K562 (cell line): ENCODE data around the gene UCP3. TPM values are rescaled to one million over a fixed set of nuclear protein-coding genes. Genes with fewer than 3 reads are reported as not detected.

ENCODE experiments used
- CBFA2T2 ChIP-seq: fragments of 450-650 bp; conservative IDR thresholded peaks from 2 replicates; pipeline ENCODE4 v1.6.1; 2017; ENCODE audit warnings: mild to moderate bottlenecking
- CHCHD3 ChIP-seq: fragments of 250-450 bp; sonication (Bioruptor Pico); IDR thresholded peaks from 2 replicates; pipeline ENCODE4 v2.1.2; 2022; ENCODE audit warnings: mild to moderate bottlenecking
- ELF1 ChIP-seq: fragments of 200-800 bp; sonication (Bioruptor generic); IDR thresholded peaks from 2 replicates; pipeline ENCODE4 v1.6.1; 2016; ENCODE audit warnings: missing genetic modification characterization, missing compliant biosample characterization
- ESRRB ChIP-seq: fragments of 250-450 bp; sonication (Bioruptor Pico); IDR thresholded peaks from 2 replicates; pipeline ENCODE4 v1.5.0; 2020; ENCODE audit warnings: mild to moderate bottlenecking, moderate library complexity, borderline replicate concordance
- EZH2 ChIP-seq: IDR thresholded peaks from 2 replicates; pipeline ENCODE4 v1.6.1; 2012; ENCODE audit warnings: low read depth, mild to moderate bottlenecking, inconsistent platforms, low read length, borderline replicate concordance
- GABPB1 ChIP-seq: sonication (generic); formaldehyde crosslinking; IDR thresholded peaks from 2 replicates; pipeline ENCODE4 v1.8.0; 2022; ENCODE audit warnings: mild to moderate bottlenecking, missing genetic modification reagents
- HBP1 ChIP-seq: fragments of 450-650 bp; formaldehyde crosslinking; IDR thresholded peaks from 2 replicates; pipeline ENCODE4 v1.4.0; 2022; ENCODE audit warnings: missing genetic modification characterization
- ILK ChIP-seq: fragments of 450-650 bp; IDR thresholded peaks from 2 replicates; pipeline ENCODE4 v1.6.1; 2016; ENCODE audit warnings: missing genetic modification characterization, low read depth, mild to moderate bottlenecking, missing compliant biosample characterization, moderate library complexity, borderline replicate concordance
- MYC ChIP-seq, 2 experiments: fragments of 250-450 bp in 1 of 2; sonication (Bioruptor Pico) in 1 of 2; IDR thresholded peaks; 2 replicates each; pipeline versions ENCODE4 v1.5.1 to v1.6.1; 2012 to 2021; ENCODE audit warnings: low read depth in 2 of 2, borderline replicate concordance in 1 of 2, improper control_type of control experiment in 1 of 2, low read length in 1 of 2, mild to moderate bottlenecking in 1 of 2, moderate library complexity in 1 of 2
- PHF20 ChIP-seq: fragments of 450-650 bp; IDR thresholded peaks from 2 replicates; pipeline ENCODE4 v1.6.1; 2018; ENCODE audit not compliant: partially characterized antibody
- PHTF2 ChIP-seq: fragments of 250-450 bp; sonication (Bioruptor Pico); IDR thresholded peaks from 2 replicates; pipeline ENCODE4 v1.5.0; 2021; ENCODE audit warnings: mild to moderate bottlenecking
- RAD21 ChIP-seq, 2 experiments: fragments of 250-450 bp in 1 of 2; fragments of 450-650 bp in 1 of 2; sonication (Bioruptor Pico) in 1 of 2; formaldehyde crosslinking in 1 of 2; IDR thresholded peaks in 1 of 2; conservative IDR thresholded peaks in 1 of 2; 2 replicates each; pipeline versions ENCODE4 v1.4.0 to v1.8.0; 2020 to 2022; ENCODE audit warnings: mild to moderate bottlenecking in 2 of 2, moderate library complexity in 1 of 2
- SNRNP70 ChIP-seq: fragments of 200-400 bp; formaldehyde crosslinking; optimal IDR thresholded peaks from 2 replicates; pipeline ENCODE3; 2017; ENCODE audit warnings: low read depth, low read length
- STAG1 ChIP-seq: sonication (generic); formaldehyde crosslinking; IDR thresholded peaks from 2 replicates; pipeline ENCODE4 v1.5.0; 2020; ENCODE audit warnings: missing genetic modification reagents, borderline replicate concordance
- TBP ChIP-seq: optimal IDR thresholded peaks from 2 replicates; pipeline ENCODE3; 2011; ENCODE audit warnings: low read depth, low read length, improper control_type of control experiment
- TCF3 ChIP-seq: sonication (generic); formaldehyde crosslinking; IDR thresholded peaks from 2 replicates; pipeline ENCODE4 v1.4.0; 2020; ENCODE audit warnings: mild to moderate bottlenecking, missing genetic modification reagents
- ZNF174 ChIP-seq: fragments of 250-450 bp; sonication (Bioruptor Pico); IDR thresholded peaks from 2 replicates; pipeline ENCODE4 v1.4.0; 2020; ENCODE audit warnings: mild to moderate bottlenecking
- ZNF224 ChIP-seq: sonication (generic); formaldehyde crosslinking; IDR thresholded peaks from 2 replicates; pipeline ENCODE4 v1.8.0; 2022; ENCODE audit warnings: mild to moderate bottlenecking, missing genetic modification reagents
- ZNF23 ChIP-seq: fragments of 250-450 bp; sonication (Bioruptor Pico); IDR thresholded peaks from 2 replicates; pipeline ENCODE4 v1.4.0; 2020; ENCODE audit warnings: mild to moderate bottlenecking
- polyA plus RNA-seq, 8 experiments: library from polyadenylated mRNA; depleted of rRNA in 4 of 8; stranded (reverse) in 5 of 8; unstranded in 3 of 8; fragments of >200 nt; fragmentation: Nextera tagmentation in 2 of 8; fragmentation: Illumina TruSeq in 1 of 8; extraction: Ambion mirVana in 2 of 8; extraction: Trizol in 1 of 8; gene quantifications; 2 replicates each; pipeline versions ENCODE4 v1.2.1 to v1.2.3, GENCODE V29; 2011 to 2014; ENCODE audit warnings: inconsistent platforms in 1 of 8, missing spikeins in 1 of 8
- total RNA-seq, 7 experiments: library from RNA; depleted of rRNA in 6 of 7; stranded (reverse); fragments of >200 nt in 6 of 7; fragmentation: Illumina TruSeq in 2 of 7; extraction: Trizol in 2 of 7; gene quantifications; 2 replicates each; pipeline versions ENCODE4 v1.2.1 to v1.2.3, GENCODE V29; 2011 to 2021; ENCODE audit warnings: low replicate concordance in 1 of 7
- TF ChIP-seq, protein P1 (sequence below): fragments of 250-450 bp; sonication (Bioruptor Pico); IDR thresholded peaks from 2 replicates; pipeline ENCODE4 v1.4.0; 2020
- TF ChIP-seq, protein P2 (sequence below): fragments of 250-450 bp; sonication (Bioruptor Pico); IDR thresholded peaks from 2 replicates; pipeline ENCODE4 v1.8.0; 2022; ENCODE audit warnings: inconsistent platforms

Gene UCP3
- total and polyA plus RNA-seq, 9 of the 15 experiments (the other 6 are each of a cell fraction or from before 2014, with no cell fraction given), result 0.05 to 0.65 (median 0.25) TPM; not detected in 2

DNA sequence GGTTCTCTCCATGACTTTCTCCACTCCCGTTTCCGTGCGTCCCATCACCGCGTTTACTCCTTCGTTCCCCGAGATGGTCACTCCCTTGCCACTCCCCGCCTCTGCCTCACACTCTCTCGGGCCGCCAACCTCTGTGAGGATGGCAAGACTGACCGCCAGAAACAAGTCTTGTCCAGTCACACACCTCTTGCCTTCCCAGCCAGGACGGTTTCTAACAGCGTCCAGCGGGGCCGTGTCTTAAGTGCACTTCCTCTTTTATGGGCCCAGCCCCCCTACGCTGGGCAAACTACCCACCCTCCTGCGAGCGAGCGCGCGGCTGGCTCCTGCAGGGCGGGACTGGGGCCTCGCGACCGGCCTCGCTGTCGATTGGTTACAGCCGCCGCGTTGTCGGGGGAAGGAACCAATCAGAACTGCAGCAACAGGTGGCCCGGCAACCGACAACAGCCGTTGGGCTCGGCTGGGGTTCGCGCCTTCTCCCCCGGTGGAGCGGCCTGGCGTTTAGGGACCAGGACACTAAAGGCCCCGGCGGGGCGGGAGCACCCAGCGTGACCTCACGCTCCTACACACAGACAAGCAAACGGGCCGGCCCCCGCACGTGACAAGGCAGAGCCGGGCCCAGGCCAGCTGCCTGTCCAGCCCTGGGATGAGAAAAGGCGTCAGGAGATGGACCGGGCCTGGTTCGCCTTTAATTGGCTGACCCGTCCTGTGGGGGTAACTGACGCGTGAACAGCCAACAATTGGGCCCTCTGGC lies 25.7 kb downstream of the UCP3 start (continued):
- TF ChIP-seq, protein P1, sequence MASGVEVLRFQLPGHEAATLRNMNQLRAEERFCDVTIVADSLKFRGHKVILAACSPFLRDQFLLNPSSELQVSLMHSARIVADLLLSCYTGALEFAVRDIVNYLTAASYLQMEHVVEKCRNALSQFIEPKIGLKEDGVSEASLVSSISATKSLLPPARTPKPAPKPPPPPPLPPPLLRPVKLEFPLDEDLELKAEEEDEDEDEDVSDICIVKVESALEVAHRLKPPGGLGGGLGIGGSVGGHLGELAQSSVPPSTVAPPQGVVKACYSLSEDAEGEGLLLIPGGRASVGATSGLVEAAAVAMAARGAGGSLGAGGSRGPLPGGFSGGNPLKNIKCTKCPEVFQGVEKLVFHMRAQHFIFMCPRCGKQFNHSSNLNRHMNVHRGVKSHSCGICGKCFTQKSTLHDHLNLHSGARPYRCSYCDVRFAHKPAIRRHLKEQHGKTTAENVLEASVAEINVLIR, result peak; percentile 60
- TF ChIP-seq ELF1 (tag) (0 out of 2 replicates have a peak, but pooled peaks have one; percentile 52), EZH2 (no peak), SNRNP70 (no peak), PHF20 (peak; percentile 37), HBP1 (CRISPR knock-in tag) (peak; percentile 93), CHCHD3 (CRISPR knock-in tag) (no peak), MYC (IDR thresholded peaks at IDR 0.05; ENCODE audit: low read depth, low read length) (peak; percentile 87), MYC (CRISPR knock-in tag; IDR thresholded peaks at IDR 0.05; ENCODE audit: borderline replicate concordance, low read depth) (peak; percentile 94; the same call in 1 of the 2 replicates), TBP (peak; percentile 82), STAG1 (CRISPR knock-in tag) (no peak), ZNF224 (no peak; the same call in 1 of the 2 replicates), GABPB1 (CRISPR knock-in tag) (peak; percentile 87), ZNF174 (CRISPR knock-in tag) (no peak), ESRRB (no peak), RAD21 (CRISPR knock-in tag; conservative IDR thresholded peaks at IDR 0.05 in 1 of 2, IDR thresholded peaks at IDR 0.05 in 1 of 2) (no peak), TCF3 (no peak; the same call in none of the 2 replicates), ILK (tag) (no peak), CBFA2T2 (peak; percentile 66), PHTF2 (CRISPR knock-in tag) (0 out of 2 replicates have a peak, but pooled peaks have one; percentile 54), ZNF23 (CRISPR knock-in tag) (no peak)
- TF ChIP-seq, protein P2, sequence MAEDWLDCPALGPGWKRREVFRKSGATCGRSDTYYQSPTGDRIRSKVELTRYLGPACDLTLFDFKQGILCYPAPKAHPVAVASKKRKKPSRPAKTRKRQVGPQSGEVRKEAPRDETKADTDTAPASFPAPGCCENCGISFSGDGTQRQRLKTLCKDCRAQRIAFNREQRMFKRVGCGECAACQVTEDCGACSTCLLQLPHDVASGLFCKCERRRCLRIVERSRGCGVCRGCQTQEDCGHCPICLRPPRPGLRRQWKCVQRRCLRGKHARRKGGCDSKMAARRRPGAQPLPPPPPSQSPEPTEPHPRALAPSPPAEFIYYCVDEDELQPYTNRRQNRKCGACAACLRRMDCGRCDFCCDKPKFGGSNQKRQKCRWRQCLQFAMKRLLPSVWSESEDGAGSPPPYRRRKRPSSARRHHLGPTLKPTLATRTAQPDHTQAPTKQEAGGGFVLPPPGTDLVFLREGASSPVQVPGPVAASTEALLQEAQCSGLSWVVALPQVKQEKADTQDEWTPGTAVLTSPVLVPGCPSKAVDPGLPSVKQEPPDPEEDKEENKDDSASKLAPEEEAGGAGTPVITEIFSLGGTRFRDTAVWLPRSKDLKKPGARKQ (CRISPR knock-in tag), result no peak
